Body of pancreas (tissue), 4 donors: ENCODE results near the gene UBN1. TPM values are rescaled to one million over a fixed set of nuclear protein-coding genes. Genes with fewer than 3 reads are reported as not detected.
A peak's percentile ranks its signal among the peaks of the same experiment; 100 is the strongest.

Experiments used
- ATAC-seq: fragments of 150-250 bp; one replicate; pipeline ENCODE4 v1.9.1; 2016
- DNase-seq, 4 donors: peaks; one replicate each; pipeline ENCODE4 v3.0.0-alpha.2; 2019
- H3K27ac ChIP-seq, 4 donors: fragments of 200-600 bp; sonication (generic); 1 replicate in 3 of 4; 2 replicates in 1 of 4; pipeline versions ENCODE4 v1.5.1 to v1.6.1; 2016 to 2019; ENCODE audit warnings: mild to moderate bottlenecking in 1 of 4, mixed read lengths in 1 of 4, moderate library complexity in 1 of 4
- H3K27me3 ChIP-seq, 2 donors: fragments of 200-600 bp; sonication (generic); one replicate each; pipeline ENCODE4 v1.6.0; 2016; ENCODE audit warnings: mild to moderate bottlenecking in 1 of 2
- H3K36me3 ChIP-seq, 2 donors: fragments of 200-600 bp; sonication (generic); replicated peaks in 1 of 2; 2 replicates each; pipeline ENCODE4 v1.5.1; 2016; ENCODE audit warnings: low read depth in 2 of 2; ENCODE audit not compliant: insufficient read depth in 1 of 2
- H3K4me1 ChIP-seq: fragments of 200-600 bp; sonication (generic); one replicate; pipeline ENCODE4 v1.6.0; 2016
- H3K4me3 ChIP-seq, 2 donors: fragments of 200-600 bp; sonication (generic); 1 replicate in 1 of 2; 2 replicates in 1 of 2; pipeline ENCODE4 v1.5.1; 2016 to 2019
- H3K9me3 ChIP-seq, 3 donors: fragments of 200-600 bp; sonication (generic); 1 replicate in 2 of 3; 2 replicates in 1 of 3; pipeline ENCODE4 v1.5.1; 2016
- CTCF ChIP-seq, 7 experiments: fragments of 450-650 bp in 4 of 7; fragments of 200-600 bp in 3 of 7; sonication (generic) in 3 of 7; IDR thresholded peaks; one replicate each; pipeline ENCODE4 v1.5.1; 2016 to 2019; ENCODE audit warnings: antibody characterized with exemption in 7 of 7
- POLR2A ChIP-seq, 3 donors: fragments of 450-650 bp; IDR thresholded peaks; one replicate each; pipeline ENCODE4 v1.6.1; 2016; ENCODE audit warnings: antibody characterized with exemption in 3 of 3, mild to moderate bottlenecking in 2 of 3
- WGBS, 2 donors: methylation state at CpG; one replicate each; pipeline ENCODE4 v1.1.5; 2017; 5-methylcytosine and 5-hydroxymethylcytosine counted together
- intact Hi-C: fragments of 100-400 bp; cut with DNase I; formaldehyde crosslinking; loops from one replicate; pipeline ENCODE4 v1.15.1; 2023
- total RNA-seq, 2 donors: library from RNA; depleted of rRNA; stranded (reverse); fragments of >200 nt; gene quantifications; one replicate each; pipeline ENCODE4 v1.1.0, GENCODE V29; 2016

UBN1 gene
- total RNA-seq, 2 donors from 2014 or later: 20.8 to 41.2 TPM

GRCh38 chr16:4802659-4803287 lies 44.5 kb upstream of the UBN1 start:
- Histone ChIP-seq H3K27me3 (no peaks in the 10 kb centered on the region), H3K9me3 (no peaks in the 10 kb centered on the region), H3K27ac (peak overlapping the region; percentile 80 to 91 (median 85)), H3K4me1 (peaks cover 32% of the 10 kb centered on the region), H3K4me3 (peak overlapping the region; percentile 57 to 97), H3K36me3 (peaks cover 0 to 2% of the 10 kb centered on the region in 2 donors)
- intact Hi-C loops: no loop called here
- WGBS, 2 donors: 0 to 1% methylated on average over 18 to 53 of the region's 59 CpGs
- peak in 1 of 3 donors; percentile 17 for TF ChIP-seq POLR2A (IDR thresholded peaks at IDR 0.05)
- peak in 5 of 7 experiments; percentile 7 to 52 (median 27) for TF ChIP-seq CTCF (IDR thresholded peaks at IDR 0.05)
- DNase-seq (peak; percentile 90 to 95 (median 93)), ATAC-seq (peak; percentile 89)

- H3K4me3 ChIP-seq: no peak overlapping the region
- WGBS, 2 donors: 43 to 51% methylated on average over 8 of the region's 8 CpGs
- peaks cover 0 to 2% of the 10 kb centered on the region in 2 donors for H3K36me3 ChIP-seq
- ATAC-seq: no peak
- no peaks in the 10 kb centered on the region for H3K9me3 ChIP-seq
- TF ChIP-seq CTCF (IDR thresholded peaks at IDR 0.05) (no peak), POLR2A (IDR thresholded peaks at IDR 0.05) (no peak)
- intact Hi-C loops: no loop called here
- no peaks in the 10 kb centered on the region for H3K27me3 ChIP-seq
- peaks cover 32% of the 10 kb centered on the region for H3K4me1 ChIP-seq
- peak overlapping the region in 2 of 4 donors; percentile 87 to 91 for H3K27ac ChIP-seq
- no peak for DNase-seq
Measured at GRCh38 chr16:4803401-4803844, 43.9 kb upstream of the UBN1 start.

- intact Hi-C loops: no loop called here
- no peak overlapping the region for H3K4me3 ChIP-seq
- H3K9me3 ChIP-seq: no peaks in the 10 kb centered on the region
- H3K36me3 ChIP-seq: peaks cover 0 to 2% of the 10 kb centered on the region in 2 donors
- no peak for DNase-seq
- H3K27me3 ChIP-seq: no peaks in the 10 kb centered on the region
- TF ChIP-seq CTCF (IDR thresholded peaks at IDR 0.05) (no peak), POLR2A (IDR thresholded peaks at IDR 0.05) (no peak)
- H3K4me1 ChIP-seq: peaks cover 32% of the 10 kb centered on the region
- H3K27ac ChIP-seq: no peak overlapping the region
- 81 to 88% methylated on average over 22 to 26 of the region's 26 CpGs for WGBS, 2 donors
- ATAC-seq: no peak
Measured at GRCh38 chr16:4803898-4804762, 43.2 kb upstream of the UBN1 start.

DNA sequence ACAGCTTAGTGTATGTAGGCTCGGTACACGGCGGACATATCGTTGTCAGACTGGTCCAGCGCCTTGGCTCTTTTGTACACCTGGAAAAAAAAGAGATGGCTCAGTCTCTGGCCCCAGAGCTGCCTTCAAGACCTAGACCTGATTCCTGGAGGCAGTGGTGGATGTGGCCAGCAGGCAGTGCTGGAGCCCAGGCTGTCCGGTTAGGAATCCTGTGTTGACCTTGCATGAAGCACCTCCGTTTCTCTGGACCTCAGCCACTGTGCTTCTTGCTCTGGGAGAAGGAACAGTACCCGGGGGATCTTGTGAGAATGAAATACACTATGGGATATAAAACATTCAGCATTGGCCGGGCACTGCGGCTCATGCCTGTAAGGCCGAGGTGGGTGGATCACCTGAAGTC lies 42.0 kb upstream of the UBN1 start:
- Histone ChIP-seq H3K4me1 (peaks cover 25% of the 10 kb centered on the region), H3K9me3 (no peaks in the 10 kb centered on the region), H3K27ac (no peak overlapping the region), H3K27me3 (no peaks in the 10 kb centered on the region), H3K36me3 (peaks cover 0 to 2% of the 10 kb centered on the region in 2 donors), H3K4me3 (no peak overlapping the region)
- intact Hi-C loops: no loop called here
- TF ChIP-seq CTCF (IDR thresholded peaks at IDR 0.05) (no peak), POLR2A (IDR thresholded peaks at IDR 0.05) (no peak)
- WGBS, 2 donors: 86 to 98% methylated on average over 7 to 11 of the region's 11 CpGs
- ATAC-seq: no peak
- DNase-seq: no peak
